Muscle layer of colon (tissue), 2 donors: ENCODE data around the gene COL8A1.

Source experiments
- H3K27ac ChIP-seq: one replicate; pipeline ENCODE4 v1.7.0; 2013; ENCODE audit warnings: low read depth, mild to moderate bottlenecking, low read length, moderate library complexity
- H3K27me3 ChIP-seq, 2 donors: one replicate each; pipeline ENCODE4 v1.7.0; 2013; ENCODE audit warnings: low read length in 2 of 2, mild to moderate bottlenecking in 2 of 2; ENCODE audit not compliant: insufficient read depth in 2 of 2, control insufficient read depth in 1 of 2
- H3K36me3 ChIP-seq: one replicate; pipeline ENCODE4 v1.7.0; 2013; ENCODE audit warnings: mild to moderate bottlenecking, low read length; ENCODE audit not compliant: insufficient read depth
- H3K4me1 ChIP-seq: one replicate; pipeline ENCODE4 v1.7.0; 2013; ENCODE audit warnings: mild to moderate bottlenecking, low read length; ENCODE audit not compliant: insufficient read depth
- H3K4me3 ChIP-seq, 2 donors: one replicate each; pipeline ENCODE4 v1.7.0; 2013; ENCODE audit warnings: low read length in 2 of 2, low read depth in 1 of 2, mild to moderate bottlenecking in 1 of 2, moderate library complexity in 1 of 2
- H3K9ac ChIP-seq: one replicate; pipeline ENCODE4 v1.7.0; 2013; ENCODE audit warnings: low read length
- H3K9me3 ChIP-seq: one replicate; pipeline ENCODE4 v1.7.0; 2013; ENCODE audit warnings: mild to moderate bottlenecking, low read length
- donor health status: abdominal sarcoma.
- donor health status: Adenocarcinoma of cecum.

The COL8A1 gene

GRCh38 chr3:99751649-99752048 lies 113.3 kb downstream of the COL8A1 start:
- Histone ChIP-seq H3K4me1 (no peaks in the 10 kb centered on the region), H3K27me3 (no peaks in the 10 kb centered on the region), H3K9me3 (no peaks in the 10 kb centered on the region), H3K36me3 (no peaks in the 10 kb centered on the region), H3K4me3 (no peak overlapping the region), H3K9ac (no peak overlapping the region), H3K27ac (no peak overlapping the region)

GRCh38 chr3:99753268-99753975 lies 115.0 kb downstream of the COL8A1 start:
- no peak overlapping the region for H3K27ac ChIP-seq
- no peak overlapping the region for H3K4me3 ChIP-seq
- H3K36me3 ChIP-seq: no peaks in the 10 kb centered on the region
- no peaks in the 10 kb centered on the region for H3K27me3 ChIP-seq
- no peak overlapping the region for H3K9ac ChIP-seq
- H3K9me3 ChIP-seq: no peaks in the 10 kb centered on the region
- H3K4me1 ChIP-seq: peaks cover 4% of the 10 kb centered on the region

- Histone ChIP-seq H3K27me3 (no peaks in the 10 kb centered on the region), H3K4me1 (peaks cover 8% of the 10 kb centered on the region), H3K9ac (no peak overlapping the region), H3K36me3 (no peaks in the 10 kb centered on the region), H3K27ac (no peak overlapping the region), H3K4me3 (no peak overlapping the region), H3K9me3 (no peaks in the 10 kb centered on the region)
Measured at GRCh38 chr3:99755831-99756230, 117.4 kb downstream of the COL8A1 start.

GRCh38 chr3:99757966-99758365 lies 119.6 kb downstream of the COL8A1 start:
- H3K9me3 ChIP-seq: no peaks in the 10 kb centered on the region
- no peaks in the 10 kb centered on the region for H3K36me3 ChIP-seq
- H3K4me1 ChIP-seq: peaks cover 16% of the 10 kb centered on the region
- H3K9ac ChIP-seq: no peak overlapping the region
- H3K4me3 ChIP-seq: no peak overlapping the region
- H3K27me3 ChIP-seq: no peaks in the 10 kb centered on the region
- H3K27ac ChIP-seq: no peak overlapping the region

- no peaks in the 10 kb centered on the region for H3K36me3 ChIP-seq
- H3K4me3 ChIP-seq: no peak overlapping the region
- H3K9ac ChIP-seq: no peak overlapping the region
- H3K9me3 ChIP-seq: no peaks in the 10 kb centered on the region
- no peak overlapping the region for H3K27ac ChIP-seq
- H3K27me3 ChIP-seq: no peaks in the 10 kb centered on the region
- peaks cover 16% of the 10 kb centered on the region for H3K4me1 ChIP-seq
Measured at GRCh38 chr3:99758502-99759177, 120.2 kb downstream of the COL8A1 start.

- no peak overlapping the region for H3K27ac ChIP-seq
- H3K9ac ChIP-seq: no peak overlapping the region
- no peaks in the 10 kb centered on the region for H3K9me3 ChIP-seq
- no peaks in the 10 kb centered on the region for H3K36me3 ChIP-seq
- no peak overlapping the region for H3K4me3 ChIP-seq
- peaks cover 16% of the 10 kb centered on the region for H3K4me1 ChIP-seq
- no peaks in the 10 kb centered on the region for H3K27me3 ChIP-seq
Measured at GRCh38 chr3:99760031-99760430, 121.6 kb downstream of the COL8A1 start.

GRCh38 chr3:99760629-99761028 lies 122.2 kb downstream of the COL8A1 start:
- peaks cover 16% of the 10 kb centered on the region for H3K4me1 ChIP-seq

GRCh38 chr3:99761415-99762165 lies 123.2 kb downstream of the COL8A1 start:
- Histone ChIP-seq H3K4me1 (peaks cover 16% of the 10 kb centered on the region), H3K27ac (no peak overlapping the region), H3K9ac (no peak overlapping the region), H3K9me3 (no peaks in the 10 kb centered on the region), H3K36me3 (no peaks in the 10 kb centered on the region), H3K4me3 (no peak overlapping the region), H3K27me3 (no peaks in the 10 kb centered on the region)

More at GRCh38 chr3:99760629-99761028, 122.2 kb downstream of the COL8A1 start:
- no peaks in the 10 kb centered on the region for H3K36me3 ChIP-seq
- no peaks in the 10 kb centered on the region for H3K9me3 ChIP-seq
- no peak overlapping the region for H3K4me3 ChIP-seq
- no peaks in the 10 kb centered on the region for H3K27me3 ChIP-seq
- no peak overlapping the region for H3K27ac ChIP-seq
- H3K9ac ChIP-seq: no peak overlapping the region

- no peaks in the 10 kb centered on the region for H3K36me3 ChIP-seq
- H3K4me1 ChIP-seq: peaks cover 15% of the 10 kb centered on the region
- no peak overlapping the region for H3K27ac ChIP-seq
- no peaks in the 10 kb centered on the region for H3K27me3 ChIP-seq
- H3K9ac ChIP-seq: no peak overlapping the region
- H3K4me3 ChIP-seq: no peak overlapping the region
- no peaks in the 10 kb centered on the region for H3K9me3 ChIP-seq
Measured at GRCh38 chr3:99762901-99763300, 124.5 kb downstream of the COL8A1 start.

- Histone ChIP-seq H3K27me3 (no peaks in the 10 kb centered on the region), H3K36me3 (no peaks in the 10 kb centered on the region), H3K4me3 (no peak overlapping the region), H3K9ac (no peak overlapping the region), H3K4me1 (peaks cover 12% of the 10 kb centered on the region), H3K9me3 (no peaks in the 10 kb centered on the region), H3K27ac (no peak overlapping the region)
Measured at GRCh38 chr3:99764377-99764776, 126.0 kb downstream of the COL8A1 start.

- H3K9me3 ChIP-seq: no peaks in the 10 kb centered on the region
- H3K27ac ChIP-seq: no peak overlapping the region
- H3K9ac ChIP-seq: no peak overlapping the region
- no peak overlapping the region for H3K4me3 ChIP-seq
- no peaks in the 10 kb centered on the region for H3K36me3 ChIP-seq
- peaks cover 12% of the 10 kb centered on the region for H3K4me1 ChIP-seq
- H3K27me3 ChIP-seq: no peaks in the 10 kb centered on the region
Measured at GRCh38 chr3:99765042-99765942, 126.9 kb downstream of the COL8A1 start.
